A673 (cell line): ENCODE measurements around the gene FADS3.

Experiments used
- CTCF ChIP-seq: fragments of 300-800, 200-600 bp; sonication (generic); conservative IDR thresholded peaks from 2 replicates; pipeline ENCODE4 v1.5.1; 2017; ENCODE audit warnings: low read depth, mild to moderate bottlenecking, antibody characterized with exemption, low read length, moderate library complexity, mixed read lengths
- EZH2 ChIP-seq: fragments of 200-600 bp; sonication (generic); IDR thresholded peaks from 2 replicates; pipeline ENCODE4 v1.6.1; 2017; ENCODE audit warnings: borderline replicate concordance, low read depth, mild to moderate bottlenecking, mixed read lengths, antibody characterized with exemption, low read length; ENCODE audit not compliant: poor library complexity, severe bottlenecking

GRCh38 chr11:61925736-61926135, 34.4 kb upstream of the FADS3 start:
- TF ChIP-seq CTCF (no peak), EZH2 (no peak)
